ENCODE results near the gene IL18R1.
A peak's percentile ranks its signal among the peaks of the same experiment; 100 is the strongest.

Gene IL18R1

DNA sequence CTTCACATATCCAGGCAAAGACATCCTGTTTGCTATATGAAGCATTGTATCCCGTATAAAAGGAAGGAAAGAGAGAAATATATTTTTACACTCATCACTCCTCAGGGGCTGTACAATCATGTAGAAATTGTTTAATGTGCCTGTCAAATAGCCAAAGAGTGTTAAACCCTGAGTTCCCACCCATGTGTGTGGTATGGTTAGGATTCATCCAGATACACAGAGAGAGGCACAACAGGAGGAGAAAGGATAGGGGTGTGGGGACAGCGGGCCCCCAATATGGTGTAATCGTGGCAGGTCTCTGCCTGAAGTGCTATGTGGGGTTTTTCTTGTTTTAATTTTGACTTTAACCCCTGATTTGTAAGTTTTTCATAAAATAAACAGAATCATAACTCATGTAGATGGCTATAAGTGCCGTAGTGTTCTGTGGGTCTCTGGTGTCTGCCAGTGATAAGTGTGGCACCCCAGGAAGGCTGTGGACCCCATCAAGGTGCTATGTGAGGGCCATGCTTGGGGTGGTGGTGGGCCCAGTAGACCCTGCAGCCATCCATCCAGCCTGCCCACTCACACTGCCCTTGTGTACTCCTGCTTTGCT lies 10.2 kb upstream of the IL18R1 start:
- ATAC-seq (no peak), DNase-seq (no peak)

DNA sequence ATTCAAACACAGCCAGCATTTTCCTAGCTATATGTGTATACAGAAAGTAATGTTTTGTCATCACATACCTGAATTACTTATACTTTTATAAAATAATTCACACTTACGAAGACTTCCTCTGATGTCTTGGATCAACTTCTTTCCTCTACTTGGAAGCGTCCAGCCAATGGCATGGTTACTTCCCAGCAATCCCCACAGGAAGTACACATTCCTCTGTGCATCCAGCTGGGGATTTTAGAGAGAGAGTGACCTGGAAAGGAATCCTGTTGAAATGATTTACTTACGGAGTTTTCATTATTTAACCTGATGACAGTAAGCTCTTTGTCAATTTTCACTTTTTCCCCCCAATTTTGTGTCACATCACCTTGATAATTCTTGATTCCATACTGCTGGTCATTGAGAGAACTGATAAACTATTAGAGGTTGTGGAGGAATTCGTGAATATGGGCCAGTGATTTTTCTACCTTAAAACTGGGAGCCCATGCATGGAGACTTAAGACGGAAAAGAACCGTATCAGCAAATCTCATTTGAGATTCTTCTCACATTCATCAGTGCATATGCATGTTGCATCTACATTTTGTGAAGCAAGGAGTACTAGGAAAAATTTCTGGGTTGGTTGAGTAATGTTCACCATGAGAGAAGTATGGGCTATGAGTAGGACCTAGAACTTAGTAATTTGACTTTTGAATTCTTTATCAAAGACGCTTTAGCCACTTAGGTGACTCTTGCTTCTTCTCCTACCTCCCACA lies 9.0 kb upstream of the IL18R1 start:
- ATAC-seq (no peak), DNase-seq (no peak)

DNA sequence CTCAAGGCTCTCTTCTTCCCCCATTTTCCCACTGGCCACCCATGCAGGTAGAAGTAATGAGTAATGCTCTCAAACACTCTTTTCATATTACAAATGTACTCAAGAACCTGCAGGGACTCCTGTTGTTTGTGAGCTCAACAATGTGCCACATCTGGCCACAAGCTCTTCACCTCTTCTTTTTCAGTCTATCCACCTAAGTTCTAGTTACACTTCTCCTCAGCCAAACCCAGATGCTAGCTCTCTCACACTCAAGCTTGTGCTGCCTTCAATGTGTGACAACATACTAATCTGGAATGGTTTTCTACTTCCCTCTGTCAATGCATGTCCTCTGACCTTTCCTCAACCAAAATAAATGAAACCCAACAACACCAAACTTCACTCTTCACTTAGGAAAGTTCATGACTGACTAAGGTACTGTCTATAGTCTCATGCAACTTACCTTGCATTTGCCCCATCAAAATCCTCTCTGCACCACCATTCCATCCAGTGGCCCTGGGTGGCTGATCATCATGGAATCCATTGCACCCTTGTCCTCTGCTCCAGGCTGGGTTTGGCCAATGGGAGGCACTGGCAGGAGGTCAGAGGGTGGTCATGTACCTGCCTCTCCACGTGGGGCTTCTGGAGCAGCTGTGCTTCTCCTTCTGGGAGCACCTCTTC lies 5.3 kb upstream of the IL18R1 start:
- no peak for DNase-seq
- ATAC-seq = peak; percentile 57

DNA sequence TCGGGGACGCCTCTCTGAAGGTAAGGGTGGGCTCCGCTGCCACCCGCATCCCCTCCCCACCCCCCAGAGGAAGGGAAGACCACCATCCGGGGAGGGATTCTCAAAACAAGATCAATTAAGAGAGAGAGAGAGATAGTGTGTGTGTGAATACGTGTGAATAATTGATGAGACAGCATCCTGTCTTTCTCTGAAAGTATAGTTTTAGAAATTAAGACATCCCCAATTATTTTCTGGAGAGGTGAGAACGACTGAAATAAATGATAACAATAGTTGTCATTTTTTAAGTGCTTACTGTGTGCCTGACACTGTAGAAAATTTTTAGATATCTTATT lies 751 bp downstream of the IL18R1 start:
- ATAC-seq (no peak), DNase-seq (no peak)

DNA sequence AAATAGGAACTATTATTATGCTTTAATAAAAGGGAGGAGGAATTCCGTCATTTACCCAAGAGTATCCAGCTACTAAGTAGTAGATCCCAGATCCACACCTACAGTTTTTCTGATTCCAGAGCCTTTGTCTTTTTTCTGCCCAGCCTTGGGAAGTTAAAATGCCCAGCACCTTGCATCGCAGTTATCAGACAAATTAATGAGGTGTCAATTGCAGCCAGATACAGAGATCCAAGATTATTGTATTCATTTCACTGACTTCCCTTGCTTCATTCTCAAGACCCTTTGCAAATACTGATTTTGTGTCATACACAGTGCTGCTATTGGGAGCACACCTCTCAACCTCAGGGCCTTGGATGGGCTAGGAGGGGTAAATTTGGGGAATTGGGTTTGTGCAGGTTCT lies 1.1 kb downstream of the IL18R1 start:
- DNase-seq (no peak), ATAC-seq (no peak)

- no peak for ATAC-seq
Observed at GRCh38 chr2:102357937-102358336, 2.3 kb downstream of the IL18R1 start.

DNA sequence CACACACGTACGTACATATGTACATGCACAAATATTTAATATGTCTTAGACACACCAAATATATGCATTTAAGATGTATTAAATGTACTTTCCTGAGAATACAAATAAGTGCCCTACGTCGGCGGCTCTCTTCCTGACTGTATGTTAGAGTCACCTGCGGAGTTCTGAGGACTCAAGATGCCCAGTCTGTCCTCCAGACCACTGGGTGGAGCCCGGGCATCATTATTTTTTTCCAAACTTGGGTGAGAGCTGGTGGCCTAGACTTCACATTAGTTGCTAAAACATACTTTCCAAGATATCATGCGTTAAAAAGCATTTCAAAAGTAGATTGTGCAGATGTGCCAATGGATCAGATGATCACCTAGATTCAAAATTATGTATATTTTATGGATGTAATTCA lies 2.9 kb downstream of the IL18R1 start:
- DNase-seq = no peak
- no peak for ATAC-seq

More at GRCh38 chr2:102357937-102358336, 2.3 kb downstream of the IL18R1 start:
- no peak for DNase-seq

DNA sequence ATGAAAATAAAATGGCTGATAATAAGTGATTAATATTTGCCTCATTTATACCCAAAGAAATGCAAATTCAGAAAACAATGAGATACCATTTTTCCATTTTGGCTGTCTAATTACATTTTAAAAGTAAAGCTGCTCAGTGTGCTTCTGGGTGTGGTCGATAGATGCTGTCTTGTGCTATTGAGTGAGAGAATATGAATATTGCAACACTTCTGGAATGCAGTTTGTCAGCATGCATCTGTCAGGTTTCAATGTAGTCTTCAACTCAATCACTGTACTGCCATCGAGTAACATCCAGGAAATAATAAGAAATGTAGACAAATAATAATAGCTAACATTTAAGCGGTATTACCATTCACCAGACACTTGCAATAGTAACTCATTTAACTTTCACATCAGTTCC lies 3.9 kb downstream of the IL18R1 start:
- no peak for ATAC-seq
- DNase-seq = no peak

- ATAC-seq (no peak), DNase-seq (no peak)
Observed at GRCh38 chr2:102361632-102362241, 6.1 kb downstream of the IL18R1 start.

GRCh38 chr2:102365763-102366162 lies 10.2 kb downstream of the IL18R1 start:
- DNase-seq (no peak), ATAC-seq (no peak)

DNA sequence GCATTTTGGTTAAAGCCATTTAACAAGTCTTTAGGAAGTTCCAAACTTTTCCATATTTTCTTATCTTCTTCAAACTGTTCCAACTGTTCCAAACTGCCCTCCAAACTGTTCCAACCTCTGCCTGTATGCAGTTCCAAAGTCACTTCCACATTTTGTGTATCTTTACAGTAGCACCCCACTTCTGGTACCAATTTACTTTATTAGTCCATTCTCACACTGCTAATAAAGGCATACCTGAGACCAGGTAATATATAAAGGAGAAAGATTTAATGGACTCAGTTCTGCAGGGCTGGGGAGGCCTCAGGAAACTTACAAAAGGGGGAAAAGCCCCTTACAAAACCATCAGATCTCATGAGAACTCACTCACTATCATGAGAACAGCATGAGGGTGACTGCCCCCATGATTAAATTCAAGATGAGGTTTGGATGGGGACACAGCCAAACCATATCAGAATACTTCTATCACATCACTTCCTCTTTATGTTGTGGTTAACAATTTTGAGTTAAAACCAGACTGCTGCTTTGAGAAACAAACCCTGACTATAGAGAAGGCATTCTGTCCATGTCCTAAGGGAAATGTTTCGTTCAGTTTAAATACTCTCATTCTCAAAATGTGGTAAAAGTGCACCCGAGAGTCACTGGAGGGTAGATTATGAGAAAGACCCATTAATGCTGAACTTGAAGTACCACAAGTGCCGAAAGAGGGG lies 11.0 kb downstream of the IL18R1 start:
- no peak for DNase-seq
- peak; percentile 52 for ATAC-seq

DNA sequence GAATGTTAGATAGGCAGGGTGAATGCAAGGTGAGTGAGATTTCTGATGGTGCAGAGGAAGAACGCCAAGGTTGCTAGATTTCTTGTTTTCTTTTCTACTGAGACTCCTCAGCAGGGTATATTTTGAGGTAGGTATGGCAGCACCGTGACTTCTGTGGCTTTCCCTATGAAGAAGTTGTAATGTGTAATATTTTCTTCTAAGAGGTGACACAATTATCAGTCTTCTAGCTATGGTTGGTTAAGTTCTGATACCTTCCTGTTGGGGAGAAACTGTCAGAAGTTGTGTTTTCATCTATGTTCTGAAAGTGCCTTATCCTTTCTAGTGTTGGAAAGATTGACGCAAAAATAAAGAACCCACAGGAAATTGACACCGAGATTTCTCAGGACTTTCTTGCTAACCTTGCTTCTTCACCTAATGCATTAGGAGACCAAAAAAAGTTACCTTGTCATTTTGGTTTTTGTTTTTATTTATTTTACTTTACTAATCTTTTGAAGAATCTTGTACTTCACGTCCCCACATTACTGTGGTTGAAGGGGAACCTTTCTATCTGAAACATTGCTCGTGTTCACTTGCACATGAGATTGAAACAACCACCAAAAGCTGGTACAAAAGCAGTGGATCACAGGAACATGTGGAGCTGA lies 11.9 kb downstream of the IL18R1 start:
- DNase-seq (no peak), ATAC-seq (peak; percentile 90)

GRCh38 chr2:102368461-102369109 lies 13.0 kb downstream of the IL18R1 start:
- DNase-seq (peak; percentile 21), ATAC-seq (no peak)

DNA sequence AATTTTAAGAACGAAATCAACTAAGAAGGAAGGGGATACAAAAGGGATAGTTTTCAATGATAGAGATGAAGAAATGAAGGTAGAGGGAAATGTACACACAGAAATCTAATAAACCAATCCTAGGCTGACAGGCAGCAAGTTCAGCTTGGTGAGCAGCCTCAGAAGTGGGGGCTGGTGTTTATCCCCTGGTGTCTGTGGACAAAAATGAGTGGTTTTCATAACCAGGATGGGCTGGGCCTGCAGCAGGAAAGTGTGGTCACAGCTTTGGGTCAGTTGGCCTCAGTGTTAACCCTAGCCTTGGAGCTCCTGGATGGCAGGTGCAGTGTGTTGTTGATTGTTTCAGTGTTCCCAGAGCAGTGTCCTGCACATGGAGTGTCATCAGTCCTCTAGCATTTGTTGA lies 14.3 kb downstream of the IL18R1 start:
- DNase-seq = no peak
- ATAC-seq = no peak

DNA sequence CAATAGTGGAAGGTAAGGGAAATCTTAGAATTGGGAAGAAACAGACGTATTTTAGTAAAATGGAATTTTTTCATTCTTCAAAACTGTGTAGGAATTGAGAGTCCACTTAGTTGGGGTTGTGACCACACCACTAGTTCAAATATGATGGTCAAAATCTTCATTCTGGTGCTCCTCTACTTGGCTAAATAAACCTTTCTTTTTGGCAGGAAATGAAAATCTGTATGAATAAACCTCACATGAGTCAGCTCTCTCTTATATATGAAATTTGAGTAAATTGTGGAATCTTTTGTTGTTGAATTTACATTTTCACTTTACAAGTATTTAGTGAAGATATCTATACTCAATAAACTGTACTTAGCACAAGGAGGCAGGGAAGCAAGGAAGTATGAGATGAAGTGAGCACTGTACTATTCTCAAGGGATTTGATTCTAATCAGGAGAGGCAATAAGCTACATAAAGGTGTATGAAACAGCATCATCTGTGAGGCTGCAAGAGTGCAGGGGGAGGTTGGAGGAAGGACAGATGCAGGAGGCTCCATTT lies 20.5 kb downstream of the IL18R1 start:
- ATAC-seq (no peak), DNase-seq (no peak)

DNA sequence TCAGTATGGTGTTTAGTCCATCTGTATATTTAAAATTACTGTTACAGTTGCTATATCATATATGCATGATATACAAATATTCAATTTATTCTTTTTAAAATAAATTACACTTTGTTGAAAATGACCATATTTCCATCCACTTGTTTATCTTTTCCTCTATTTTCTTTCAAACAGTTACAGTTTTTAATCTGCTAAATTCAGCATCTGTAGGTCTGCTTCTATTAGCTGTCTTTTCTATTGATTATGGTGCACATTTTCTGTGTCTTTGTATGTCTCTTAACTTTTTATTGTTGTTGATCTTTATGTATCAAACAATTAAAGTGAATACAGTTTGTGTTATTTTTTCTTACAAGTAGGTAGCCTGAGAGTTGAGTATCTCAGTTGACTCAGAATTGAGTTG lies 28.1 kb downstream of the IL18R1 start:
- DNase-seq (no peak), ATAC-seq (no peak)

DNA sequence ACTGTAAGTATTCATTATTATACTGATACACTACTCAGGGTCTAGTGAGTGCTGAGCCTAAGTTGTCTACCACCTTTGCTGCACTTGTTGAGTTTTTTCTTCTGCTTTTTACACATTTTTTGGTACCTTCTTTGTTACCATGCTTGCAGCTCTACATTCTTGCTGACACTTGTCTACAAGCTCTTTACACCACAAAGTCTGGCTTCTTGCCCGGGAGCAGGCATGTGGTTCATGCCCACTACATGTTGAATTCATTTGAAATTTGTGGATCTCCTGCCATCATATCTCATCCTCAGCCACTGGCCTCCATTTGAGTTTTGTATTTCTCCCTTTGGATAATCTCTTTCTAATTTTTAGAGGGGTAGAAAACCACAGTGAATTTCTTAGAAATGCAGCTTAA lies 29.9 kb downstream of the IL18R1 start:
- no peak for DNase-seq
- no peak for ATAC-seq

DNA sequence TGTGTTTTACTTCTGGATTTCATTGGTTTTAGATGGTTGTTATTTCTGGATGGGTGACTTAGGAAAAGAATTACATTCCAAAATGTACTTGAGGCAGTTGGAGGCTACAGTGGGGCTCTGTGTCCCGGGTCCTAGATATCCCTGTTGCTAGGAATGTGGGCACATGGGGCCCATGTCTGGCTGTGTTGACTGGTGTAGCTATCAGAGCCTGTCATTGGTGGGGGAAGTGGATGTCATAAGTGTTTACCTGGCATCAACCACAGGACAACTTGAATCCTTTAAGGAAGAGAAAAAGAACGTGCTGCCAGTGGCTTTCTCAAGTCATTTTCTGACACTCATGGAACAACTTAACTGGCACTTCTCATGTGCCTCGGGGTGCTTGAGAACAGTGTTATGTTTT lies 30.4 kb downstream of the IL18R1 start:
- DNase-seq = no peak
- ATAC-seq = no peak

DNA sequence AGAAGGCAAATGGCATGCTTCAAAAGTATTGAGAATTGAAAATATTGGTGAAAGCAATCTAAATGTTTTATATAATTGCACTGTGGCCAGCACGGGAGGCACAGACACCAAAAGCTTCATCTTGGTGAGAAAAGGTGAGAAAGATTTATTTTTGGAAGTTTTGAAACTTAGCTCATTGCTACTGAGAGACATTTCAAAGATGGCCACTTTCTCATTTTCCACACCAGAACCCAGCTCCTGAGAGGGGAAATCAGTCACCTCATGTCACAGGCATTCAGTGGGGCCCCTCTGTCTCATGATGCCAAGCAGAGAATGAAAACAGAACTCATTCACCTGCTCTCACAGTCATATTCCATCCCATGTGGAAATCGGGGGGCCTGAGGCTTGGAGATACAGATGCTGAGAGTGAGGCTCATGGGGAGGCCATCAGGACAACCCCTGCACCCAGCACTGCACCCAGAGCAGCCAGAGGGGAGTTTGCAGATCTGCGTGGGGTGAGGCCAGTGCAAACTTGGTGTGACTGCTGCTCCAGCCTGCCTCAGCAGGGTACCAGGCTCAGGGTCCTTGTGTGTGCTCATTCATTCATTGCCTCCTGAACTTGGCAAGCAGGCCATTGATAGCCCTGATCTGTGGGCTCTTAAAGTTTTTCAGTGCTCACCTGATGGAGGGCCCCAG lies 31.4 kb downstream of the IL18R1 start:
- ATAC-seq = no peak

DNA sequence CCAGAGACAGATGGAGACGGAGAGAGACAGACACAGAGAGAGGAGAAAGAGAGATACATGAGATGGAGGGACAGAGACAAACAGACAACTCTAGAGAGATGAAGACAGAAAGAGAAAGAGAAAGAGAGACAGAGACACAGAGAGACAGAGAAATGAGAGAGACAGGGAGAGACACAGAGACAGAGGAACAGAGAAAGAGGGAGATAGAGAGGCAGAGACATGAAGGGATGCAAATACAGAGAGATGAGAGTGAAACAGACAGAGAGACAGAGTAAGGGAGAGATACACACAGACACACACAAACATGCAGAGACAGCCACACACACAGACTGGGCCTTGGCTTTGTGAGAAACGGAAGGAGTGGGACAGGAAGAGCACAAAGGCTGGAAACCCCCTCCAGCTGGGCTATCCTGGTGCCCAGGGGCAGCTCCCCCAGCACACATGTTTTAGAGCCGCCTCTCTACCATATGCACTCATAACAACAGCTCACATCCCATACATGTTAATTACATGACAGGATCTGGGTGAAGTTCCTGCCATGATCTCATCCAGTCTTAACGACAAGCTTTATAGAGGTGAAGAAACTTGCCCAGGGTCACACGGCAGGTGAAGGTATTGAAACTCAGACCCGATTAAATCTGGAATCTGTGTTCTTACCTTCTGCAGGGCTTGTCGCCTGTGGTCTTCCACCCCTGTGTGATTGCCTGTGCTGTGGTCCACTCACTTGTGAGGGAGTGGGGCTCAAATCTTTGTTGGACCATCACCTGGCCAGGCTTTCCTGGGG lies 32.4 kb downstream of the IL18R1 start:
- ATAC-seq (no peak), DNase-seq (no peak)

More for the DNA sequence above, 31.4 kb downstream of the IL18R1 start:
- no peak for DNase-seq
